ENCODE data around the gene HES2.
"Not testable (repeated sequence)": the region's sequence is repeated elsewhere in the genome, so short reads cannot be mapped to it uniquely, and the experiment has no call there.

HES2 gene

GRCh38 chr1:6384135-6384534, 35.6 kb downstream of the HES2 start:
- no peak for DNase-seq

GRCh38 chr1:6380037-6380436, 39.7 kb downstream of the HES2 start:
- no peak for DNase-seq

DNA sequence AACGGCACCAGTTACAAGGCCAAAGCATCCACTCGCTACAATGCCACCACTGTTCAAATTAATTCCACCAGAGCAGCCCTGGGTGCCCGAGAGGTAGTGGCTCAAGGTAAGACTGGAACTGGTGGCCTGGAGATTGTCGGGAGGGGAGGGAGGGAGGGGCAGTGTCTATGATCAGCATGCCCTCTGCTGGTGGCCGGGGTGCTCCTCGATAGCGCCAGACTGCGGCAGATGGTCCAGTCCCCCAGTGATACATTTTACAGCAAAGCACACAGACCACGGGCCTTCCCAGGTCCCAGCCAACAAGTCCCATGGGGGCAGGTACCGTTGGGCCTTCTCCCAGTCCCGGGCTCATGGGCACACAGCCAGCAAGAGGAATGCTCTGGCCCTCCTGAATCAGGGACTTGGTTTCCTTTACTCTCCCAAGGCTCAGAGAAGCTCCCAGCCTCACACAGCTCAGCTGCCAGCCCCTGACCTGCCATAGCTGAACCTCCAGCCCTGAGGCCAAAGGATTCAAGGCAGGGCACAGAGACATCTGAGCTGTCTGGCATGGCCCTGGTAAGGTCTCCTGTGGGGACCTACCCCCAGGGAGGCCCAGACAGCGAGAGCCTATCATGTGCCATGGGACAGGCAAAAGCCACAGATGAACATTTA, 41.5 kb downstream of the HES2 start:
- no peak for DNase-seq

DNA sequence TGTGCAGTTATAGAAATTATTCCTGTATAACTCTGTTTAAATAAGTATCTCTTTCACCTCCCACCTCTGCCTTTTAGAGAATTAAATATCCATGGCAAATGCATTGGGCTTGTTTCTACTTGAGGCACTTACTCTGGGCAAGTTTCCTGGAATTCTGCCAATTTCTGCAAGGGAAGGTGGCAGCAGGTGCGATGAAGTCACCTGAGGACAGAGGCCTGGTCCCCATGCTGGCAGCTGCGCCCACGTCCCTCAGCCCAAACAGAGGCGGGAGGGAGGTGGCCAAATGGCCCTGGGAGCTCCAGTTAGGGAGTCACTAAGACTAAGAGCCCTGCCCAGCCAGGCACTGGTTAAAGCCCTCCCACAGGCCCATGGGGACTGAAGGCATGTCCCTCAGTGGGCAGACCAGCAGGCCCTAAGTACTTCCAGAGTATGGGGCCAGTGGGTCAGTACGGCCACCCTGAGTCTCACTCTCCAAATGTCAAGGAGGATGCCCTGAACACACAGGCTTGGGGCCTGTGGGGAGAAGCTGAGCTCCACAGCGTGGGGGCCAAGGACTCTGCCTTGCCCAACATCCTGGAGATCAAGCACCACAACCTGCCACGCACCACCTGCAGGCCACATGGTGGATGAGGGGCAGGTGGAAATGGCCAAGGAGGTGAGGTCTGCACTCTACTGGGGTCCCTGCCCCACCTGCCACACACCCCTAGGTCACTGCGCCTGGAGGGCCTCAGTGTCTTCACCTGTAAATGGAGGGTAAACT, 45.6 kb downstream of the HES2 start:
- DNase-seq, result no peak

DNA sequence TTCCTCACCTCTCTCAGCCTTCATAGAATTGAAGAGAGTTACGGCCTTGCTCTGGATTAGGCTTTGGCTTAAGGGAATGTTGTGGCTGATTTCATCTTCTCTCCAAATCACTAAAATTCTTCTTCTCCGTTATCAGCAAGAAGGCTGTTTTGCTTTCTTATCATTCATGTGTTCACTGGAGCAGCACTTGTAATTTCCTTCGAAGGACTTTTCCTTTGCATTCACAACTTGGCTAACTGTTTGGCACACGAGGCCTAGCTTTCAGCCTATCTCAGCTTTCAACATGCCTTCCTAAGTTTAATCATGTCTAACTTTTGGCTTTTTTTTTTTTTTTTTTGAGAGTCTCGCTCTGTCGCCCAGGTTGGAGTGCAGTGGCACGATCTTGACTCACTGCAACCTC, 47.5 kb downstream of the HES2 start:
- DNase-seq, result not testable (repeated sequence)

GRCh38 chr1:6370006-6370405, 49.7 kb downstream of the HES2 start:
- no peak for DNase-seq

DNA sequence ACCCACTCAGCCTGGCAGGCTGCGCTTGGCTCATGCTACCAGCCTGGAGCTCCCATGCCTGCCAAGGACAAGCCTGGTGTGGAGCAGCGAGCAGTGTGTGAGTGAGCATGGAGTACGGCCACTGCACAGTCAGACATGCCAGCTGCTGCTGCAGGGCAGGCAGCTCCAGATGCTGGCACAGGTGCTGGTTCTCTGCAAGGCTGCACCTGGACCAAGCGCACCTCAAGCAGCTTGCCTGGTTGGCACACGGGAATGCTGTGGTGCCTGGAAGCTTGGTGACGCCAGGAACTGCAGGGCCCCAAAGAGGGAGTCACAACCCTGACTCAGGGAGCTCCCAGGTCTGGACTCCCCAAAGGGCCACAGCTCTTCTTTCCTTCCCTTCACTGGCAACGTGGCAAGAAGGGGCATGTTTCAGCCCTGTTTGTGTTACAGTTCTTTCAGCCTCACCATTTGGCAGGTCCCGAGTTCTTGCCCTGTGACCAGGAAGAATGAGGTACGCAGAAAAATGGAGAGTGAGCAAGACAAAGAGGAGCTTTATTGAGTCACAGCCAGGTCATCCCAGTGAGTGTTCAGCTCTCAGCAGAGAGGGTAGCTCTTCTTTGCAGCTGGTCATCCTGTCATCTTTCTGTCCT, 52.2 kb downstream of the HES2 start:
- no peak for DNase-seq

GRCh38 chr1:6365047-6365446, 54.7 kb downstream of the HES2 start:
- peak; percentile 25 to 39 for DNase-seq

GRCh38 chr1:6363085-6363884, 56.4 kb downstream of the HES2 start:
- peak in 1 of 2 donors; percentile 36 for DNase-seq

Data from stimulated activated CD4-positive, alpha-beta T cell treated with anti-CD3 and anti-CD28 coated beads, Interleukin-2, amount 100 ng/mL, for 24 hours (primary cell).